HepG2 (cell line): ENCODE measurements around the gene MLXIPL. TPM values are rescaled to one million over a fixed set of nuclear protein-coding genes. Genes with fewer than 3 reads are reported as not detected.

ENCODE experiments used
- CEBPZ ChIP-seq: IDR thresholded peaks from 2 replicates; pipeline ENCODE4 v1.6.1; 2012; ENCODE audit warnings: low read length, improper control_type of control experiment
- ETV5 ChIP-seq: IDR thresholded peaks from 2 replicates; pipeline ENCODE4 v1.6.1; 2018; ENCODE audit warnings: missing biosample characterization, missing genetic modification reagents, inconsistent platforms, borderline replicate concordance
- GMEB2 ChIP-seq: IDR thresholded peaks from 2 replicates; pipeline ENCODE4 v1.6.1; 2016; ENCODE audit warnings: missing biosample characterization, missing genetic modification reagents, low read depth
- HNF4G ChIP-seq, 2 experiments: sonication (generic) in 1 of 2; formaldehyde crosslinking in 1 of 2; IDR thresholded peaks; 2 replicates each; pipeline versions ENCODE4 v1.4.0 to v1.6.1; 2011 to 2020; ENCODE audit warnings: borderline replicate concordance in 2 of 2, low read depth in 2 of 2, mild to moderate bottlenecking in 2 of 2, low read length in 1 of 2, missing genetic modification reagents in 1 of 2, moderate library complexity in 1 of 2
- HNRNPL ChIP-seq: fragments of 200-400 bp; formaldehyde crosslinking; IDR thresholded peaks from 2 replicates; pipeline ENCODE4 v1.6.1; 2017; ENCODE audit warnings: mild to moderate bottlenecking, low read depth, low read length
- KAT7 ChIP-seq: IDR thresholded peaks from 2 replicates; pipeline ENCODE4 v1.6.1; 2018; ENCODE audit warnings: borderline replicate concordance, missing compliant biosample characterization
- MAF1 ChIP-seq: sonication (generic); formaldehyde crosslinking; IDR thresholded peaks from 2 replicates; pipeline ENCODE4 v1.5.0; 2020; ENCODE audit warnings: missing genetic modification reagents, borderline replicate concordance
- MAFG ChIP-seq: sonication (generic); formaldehyde crosslinking; IDR thresholded peaks from 2 replicates; pipeline ENCODE4 v1.5.1; 2020; ENCODE audit warnings: mild to moderate bottlenecking, missing genetic modification reagents
- RARG ChIP-seq: sonication (generic); formaldehyde crosslinking; IDR thresholded peaks from 2 replicates; pipeline ENCODE4 v1.4.0; 2020; ENCODE audit warnings: low read depth, mild to moderate bottlenecking, missing genetic modification reagents
- SIX4 ChIP-seq: sonication (generic); formaldehyde crosslinking; IDR thresholded peaks from 2 replicates; pipeline ENCODE4 v1.4.0; 2020; ENCODE audit warnings: missing genetic modification reagents
- THAP7 ChIP-seq: sonication (generic); formaldehyde crosslinking; IDR thresholded peaks from 2 replicates; pipeline ENCODE4 v1.8.1; 2023; ENCODE audit warnings: mild to moderate bottlenecking, missing genetic modification reagents
- ZBTB2 ChIP-seq: sonication (generic); formaldehyde crosslinking; IDR thresholded peaks from 2 replicates; pipeline ENCODE4 v1.8.0; 2022; ENCODE audit warnings: low read depth, missing genetic modification reagents
- ZBTB26 ChIP-seq: IDR thresholded peaks from 2 replicates; pipeline ENCODE4 v1.6.1; 2016; ENCODE audit warnings: missing compliant biosample characterization, missing genetic modification reagents, borderline replicate concordance
- ZNF281 ChIP-seq: sonication (generic); formaldehyde crosslinking; IDR thresholded peaks from 2 replicates; pipeline ENCODE4 v1.4.0; 2020; ENCODE audit warnings: missing genetic modification reagents, borderline replicate concordance
- ZNF333 ChIP-seq: sonication (generic); formaldehyde crosslinking; IDR thresholded peaks from 2 replicates; pipeline ENCODE4 v1.4.0; 2020; ENCODE audit warnings: mild to moderate bottlenecking, missing genetic modification reagents, borderline replicate concordance
- polyA plus RNA-seq, 8 experiments: library from polyadenylated mRNA; depleted of rRNA in 3 of 8; stranded (reverse) in 7 of 8; unstranded in 1 of 8; fragments of >200 nt; fragmentation: Illumina TruSeq in 4 of 8; extraction: Trizol in 4 of 8; gene quantifications; 2 replicates each; pipeline versions ENCODE4 v1.2.1 to v1.2.3, GENCODE V29; 2011 to 2016; ENCODE audit warnings: low read depth in 4 of 8, missing spikeins in 1 of 8, mixed read lengths in 1 of 8; ENCODE audit not compliant: insufficient read depth in 1 of 8
- total RNA-seq, 5 experiments: library from RNA; depleted of rRNA; stranded (reverse); fragments of >200 nt; fragmentation: Illumina TruSeq; extraction: Trizol; gene quantifications; 2 replicates each; pipeline ENCODE4 v1.2.3, GENCODE V29; 2016; ENCODE audit warnings: low read depth in 1 of 5

MLXIPL gene
- total and polyA plus RNA-seq, 2 of the 13 experiments (the other 11 are each of a cell fraction or from before 2014, with no cell fraction given) = 51.6 to 60.1 TPM

- TF ChIP-seq ZNF333 = 0 out of 2 replicates have a peak, but pooled peaks have one; percentile 30
- 0 out of 2 replicates have a peak, but pooled peaks have one; percentile 30 for TF ChIP-seq HNRNPL
- no peak for TF ChIP-seq RARG (CRISPR knock-in tag)
- TF ChIP-seq ZBTB2 (CRISPR knock-in tag) = 0 out of 2 replicates have a peak, but pooled peaks have one; percentile 77
- peak; percentile 67; the same call in 1 of the 2 replicates for TF ChIP-seq ETV5 (CRISPR knock-in tag)
- no peak for TF ChIP-seq THAP7 (CRISPR knock-in tag)
- TF ChIP-seq GMEB2 (CRISPR knock-in tag) = peak; percentile 80
- no peak for TF ChIP-seq CEBPZ
- no peak for TF ChIP-seq HNF4G (IDR thresholded peaks at IDR 0.05; ENCODE audit: borderline replicate concordance, low read depth, low read length)
- no peak for TF ChIP-seq HNF4G (CRISPR knock-in tag; IDR thresholded peaks at IDR 0.05; ENCODE audit: borderline replicate concordance, low read depth)
- TF ChIP-seq ZBTB26 = no peak
- TF ChIP-seq SIX4 (CRISPR knock-in tag) = no peak
- peak; percentile 49; the same call in 1 of the 2 replicates for TF ChIP-seq ZNF281 (CRISPR knock-in tag)
- no peak for TF ChIP-seq MAFG
- TF ChIP-seq KAT7 = no peak
- TF ChIP-seq MAF1 (CRISPR knock-in tag) = no peak
Observed at GRCh38 chr7:73557108-73557396, 67.3 kb downstream of the MLXIPL start (continued).
